Small intestine (tissue), 7 donors: Measurements from ENCODE around the gene EPM2A. TPM values are rescaled to one million over a fixed set of nuclear protein-coding genes. Genes with fewer than 3 reads are reported as not detected.

Source experiments
- DNase-seq, 2 donors: peaks; one replicate each; pipeline versions ENCODE4 v3.0.0 to v3.0.0-alpha.2; 2013
- FAIRE-seq: peaks from 2 replicates; lab custom pipeline; 2012; peaks lifted over from hg19 to GRCh38; lab: Jason Lieb, UNC
- H3K27ac ChIP-seq, 3 donors: one replicate each; pipeline ENCODE4 v1.5.1; 2013; ENCODE audit warnings: low read length in 2 of 3, mild to moderate bottlenecking in 2 of 3, control low read depth in 1 of 3, inconsistent platforms in 1 of 3, low read depth in 1 of 3, moderate library complexity in 1 of 3
- H3K27me3 ChIP-seq, 3 donors: one replicate each; pipeline ENCODE4 v1.6.1; 2013; ENCODE audit warnings: low read length in 3 of 3, inconsistent platforms in 1 of 3; ENCODE audit not compliant: control insufficient read depth in 3 of 3, insufficient read depth in 3 of 3
- H3K36me3 ChIP-seq, 3 donors: one replicate each; pipeline ENCODE4 v1.6.1; 2013; ENCODE audit warnings: low read length in 3 of 3, inconsistent platforms in 1 of 3, low read depth in 1 of 3, mild to moderate bottlenecking in 1 of 3, moderate library complexity in 1 of 3; ENCODE audit not compliant: control insufficient read depth in 3 of 3, insufficient read depth in 2 of 3
- H3K4me1 ChIP-seq, 3 donors: one replicate each; pipeline ENCODE4 v1.6.1; 2013; ENCODE audit warnings: low read length in 2 of 3, inconsistent platforms in 1 of 3, low read depth in 1 of 3, mild to moderate bottlenecking in 1 of 3, moderate library complexity in 1 of 3; ENCODE audit not compliant: control insufficient read depth in 3 of 3, insufficient read depth in 2 of 3
- H3K4me3 ChIP-seq, 3 donors: one replicate each; pipeline ENCODE4 v1.5.1; 2013; ENCODE audit warnings: low read length in 3 of 3, control low read depth in 1 of 3, inconsistent platforms in 1 of 3, low read depth in 1 of 3, mild to moderate bottlenecking in 1 of 3, moderate library complexity in 1 of 3
- H3K9me3 ChIP-seq, 2 donors: one replicate each; pipeline ENCODE4 v1.6.1; 2013; ENCODE audit warnings: low read depth in 1 of 2, low read length in 1 of 2; ENCODE audit not compliant: control insufficient read depth in 2 of 2, insufficient read depth in 1 of 2
- WGBS, 3 donors: extraction: QIAGEN DNeasy Blood & Tissue Kit; methylation state at CpG; one replicate each; pipeline ENCODE4 v1.1.7; 2013; 5-methylcytosine and 5-hydroxymethylcytosine counted together
- polyA plus RNA-seq, 4 donors: library from polyadenylated mRNA; stranded (reverse) in 3 of 4; unstranded in 1 of 4; fragments of 200-250 nt in 3 of 4; fragments of 120-200 nt in 1 of 4; gene quantifications; one replicate each; pipeline versions ENCODE4 v1.2.1 to v1.2.3, GENCODE V29; 2013
- donor health status: healthy with polysubstance abuse.
- donor health status: control.
- donor health status: control.
- donor health status: Bipolar disorder and iron deficiency.
- donor health status: healthy.

Gene EPM2A
- polyA plus RNA-seq, 4 donors: 1.8 to 6.5 (median 2.6) TPM

DNA sequence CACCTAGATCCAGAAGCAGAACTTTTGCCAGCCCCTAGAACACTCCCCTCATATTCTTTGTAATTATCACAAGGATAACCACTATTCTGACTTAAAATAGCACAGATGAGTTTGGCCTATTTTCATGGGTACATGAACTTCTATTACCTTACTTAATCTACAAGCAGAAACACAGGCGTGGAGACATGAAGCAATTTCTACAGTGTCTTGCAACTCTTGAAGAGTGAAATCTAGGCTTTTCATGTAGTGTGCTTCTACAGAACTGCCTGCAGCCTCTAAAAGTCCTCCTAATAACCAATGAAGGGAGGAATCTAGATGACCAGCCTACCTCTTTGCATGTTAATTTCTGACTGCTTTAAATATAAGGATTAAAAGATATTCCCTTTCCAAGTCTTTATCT, 82.7 kb downstream of the EPM2A start:
- 81 to 82% (median 82%) methylated on average over 1 of the region's 1 CpG for WGBS, 3 donors
- Histone ChIP-seq H3K9me3 (no peaks in the 10 kb centered on the region), H3K4me3 (no peak overlapping the region), H3K27me3 (no peaks in the 10 kb centered on the region), H3K36me3 (no peaks in the 10 kb centered on the region), H3K4me1 (no peaks in the 10 kb centered on the region), H3K27ac (no peak overlapping the region)
- FAIRE-seq (no peak), DNase-seq (no peak)

DNA sequence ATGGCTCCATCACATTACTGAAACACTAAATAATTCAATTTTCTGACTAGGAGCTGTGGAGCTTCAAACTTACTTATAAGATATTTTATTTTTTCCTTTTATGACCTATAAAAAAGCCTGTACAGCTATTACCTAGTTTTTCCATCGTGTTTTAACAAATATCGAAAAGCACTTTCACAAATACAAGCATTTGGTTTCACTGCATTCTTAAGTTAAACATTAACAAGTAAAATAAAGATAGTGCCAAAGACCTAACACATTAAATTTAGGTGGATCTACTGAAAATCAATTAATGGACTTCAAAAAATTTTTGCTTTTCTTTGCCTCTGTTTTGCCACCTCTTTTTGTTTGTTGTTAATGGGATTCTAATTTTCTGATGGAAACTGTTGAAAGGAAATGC, 83.3 kb downstream of the EPM2A start:
- no peaks in the 10 kb centered on the region for H3K36me3 ChIP-seq
- no peak overlapping the region for H3K4me3 ChIP-seq
- no peaks in the 10 kb centered on the region for H3K9me3 ChIP-seq
- no peaks in the 10 kb centered on the region for H3K27me3 ChIP-seq
- no peak for DNase-seq
- 19 to 64% (median 42%) methylated on average over 2 of the region's 2 CpGs for WGBS, 3 donors
- FAIRE-seq: no peak
- no peak overlapping the region for H3K27ac ChIP-seq
- H3K4me1 ChIP-seq: no peaks in the 10 kb centered on the region

DNA sequence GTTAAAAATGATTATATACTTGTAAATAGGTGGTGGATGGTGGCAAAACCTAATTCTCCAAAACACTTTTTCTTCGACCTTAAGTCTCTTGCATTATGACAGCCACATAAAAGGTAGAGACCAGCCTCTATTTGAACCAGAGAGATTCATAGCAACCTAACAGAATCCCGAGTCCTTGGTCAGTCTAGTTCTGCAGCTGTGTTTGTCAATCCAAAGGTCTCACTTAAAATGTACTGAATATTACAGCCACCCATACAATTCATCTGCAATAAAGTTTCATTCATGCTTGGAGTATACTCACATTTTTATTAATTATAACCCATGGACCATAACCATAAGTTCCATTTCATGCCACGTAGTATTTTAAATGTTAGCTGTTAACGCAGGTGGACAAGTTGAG, 87.2 kb downstream of the EPM2A start:
- no peaks in the 10 kb centered on the region for H3K27me3 ChIP-seq
- FAIRE-seq (no peak), DNase-seq (peak; percentile 7 to 20)
- 18 to 70% (median 47%) methylated on average over 4 of the region's 4 CpGs for WGBS, 3 donors
- no peaks in the 10 kb centered on the region for H3K9me3 ChIP-seq
- no peak overlapping the region for H3K27ac ChIP-seq
- H3K4me3 ChIP-seq: no peak overlapping the region
- no peaks in the 10 kb centered on the region for H3K36me3 ChIP-seq
- no peaks in the 10 kb centered on the region for H3K4me1 ChIP-seq

DNA sequence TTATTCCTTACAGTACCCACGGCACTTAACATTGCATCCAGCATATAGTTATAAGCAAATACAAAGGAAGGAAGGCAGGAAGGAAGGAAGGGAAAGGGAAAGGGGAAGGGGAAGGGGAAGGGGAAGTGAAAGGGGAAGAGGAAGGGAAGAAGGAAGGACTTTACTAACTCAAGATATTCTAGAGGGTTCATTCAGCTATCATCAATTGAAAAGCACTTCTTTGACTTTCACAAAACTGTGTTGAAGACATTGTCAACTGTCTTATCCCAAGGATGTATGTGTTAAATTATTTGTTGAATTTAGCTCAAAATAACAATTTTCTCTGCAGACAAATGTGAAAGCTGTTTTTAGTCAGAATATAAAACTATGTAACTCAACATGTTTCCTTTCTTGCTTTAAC, 87.7 kb downstream of the EPM2A start:
- Histone ChIP-seq H3K36me3 (no peaks in the 10 kb centered on the region), H3K27me3 (no peaks in the 10 kb centered on the region), H3K4me1 (no peaks in the 10 kb centered on the region), H3K27ac (no peak overlapping the region), H3K9me3 (no peaks in the 10 kb centered on the region), H3K4me3 (no peak overlapping the region)
- FAIRE-seq: no peak
- WGBS, 3 donors: 86 to 95% (median 89%) methylated on average over 1 of the region's 1 CpG
- no peak for DNase-seq

DNA sequence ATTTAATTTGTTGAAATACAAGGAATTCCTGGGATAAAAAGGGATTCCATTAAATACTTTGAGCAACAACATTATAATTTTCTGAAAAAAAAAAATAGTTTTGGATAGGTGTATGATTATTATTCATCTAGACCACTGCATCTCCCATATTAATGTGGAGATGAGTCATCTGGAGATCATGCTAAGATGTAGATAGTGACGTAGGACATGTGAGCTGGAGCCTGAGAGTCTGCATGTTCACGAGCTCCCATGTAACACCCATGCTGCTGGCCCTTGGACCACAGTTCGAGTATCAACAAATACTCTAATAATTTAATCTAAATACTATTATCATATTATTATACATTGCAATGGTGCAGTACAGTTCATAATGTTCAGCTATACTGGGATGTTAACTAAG, 91.6 kb downstream of the EPM2A start:
- Histone ChIP-seq H3K9me3 (no peaks in the 10 kb centered on the region), H3K4me1 (no peaks in the 10 kb centered on the region), H3K4me3 (no peak overlapping the region), H3K27ac (no peak overlapping the region), H3K27me3 (no peaks in the 10 kb centered on the region), H3K36me3 (no peaks in the 10 kb centered on the region)
- 85 to 89% (median 87%) methylated on average over 3 of the region's 3 CpGs for WGBS, 3 donors
- DNase-seq: no peak
- no peak for FAIRE-seq

DNA sequence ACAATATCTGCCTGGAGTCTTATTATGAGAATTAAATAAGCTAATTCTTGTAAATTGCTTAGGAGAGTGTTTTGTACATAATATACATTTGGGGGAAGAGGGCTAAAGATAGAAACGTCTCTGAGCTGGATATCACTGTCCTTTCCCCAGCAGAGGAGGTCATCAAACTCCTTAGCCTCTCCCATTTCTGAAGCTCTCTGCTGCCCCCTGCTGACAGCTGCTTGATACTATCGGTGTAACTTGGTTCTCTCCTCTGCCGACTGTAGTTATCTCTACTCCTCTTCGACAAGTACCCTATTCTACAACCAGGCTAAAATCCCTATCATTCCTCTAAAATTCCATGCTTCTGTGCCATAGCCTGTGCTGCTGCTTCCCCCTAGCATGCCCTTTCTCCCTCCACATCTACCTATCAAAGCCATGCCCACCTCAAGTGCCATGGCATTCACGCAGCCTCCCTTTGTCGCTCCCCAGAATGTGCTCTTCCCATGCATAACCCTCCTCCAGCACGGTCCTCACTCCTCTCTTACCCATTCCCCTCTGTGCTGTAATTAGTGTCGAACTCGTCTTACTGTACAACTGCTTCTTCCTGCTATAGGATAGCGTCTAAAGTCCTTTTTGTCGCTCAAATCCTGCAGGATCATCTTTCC, 101.2 kb downstream of the EPM2A start:
- peaks cover 0 to 4% (median 0%) of the 10 kb centered on the region in 3 donors for H3K36me3 ChIP-seq
- no peak for FAIRE-seq
- no peaks in the 10 kb centered on the region for H3K4me1 ChIP-seq
- H3K4me3 ChIP-seq: no peak overlapping the region
- peak; percentile 82 for DNase-seq
- H3K9me3 ChIP-seq: no peaks in the 10 kb centered on the region
- no peak overlapping the region for H3K27ac ChIP-seq
- WGBS, 3 donors: 48 to 53% (median 51%) methylated on average over 11 of the region's 11 CpGs
- H3K27me3 ChIP-seq: no peaks in the 10 kb centered on the region

DNA sequence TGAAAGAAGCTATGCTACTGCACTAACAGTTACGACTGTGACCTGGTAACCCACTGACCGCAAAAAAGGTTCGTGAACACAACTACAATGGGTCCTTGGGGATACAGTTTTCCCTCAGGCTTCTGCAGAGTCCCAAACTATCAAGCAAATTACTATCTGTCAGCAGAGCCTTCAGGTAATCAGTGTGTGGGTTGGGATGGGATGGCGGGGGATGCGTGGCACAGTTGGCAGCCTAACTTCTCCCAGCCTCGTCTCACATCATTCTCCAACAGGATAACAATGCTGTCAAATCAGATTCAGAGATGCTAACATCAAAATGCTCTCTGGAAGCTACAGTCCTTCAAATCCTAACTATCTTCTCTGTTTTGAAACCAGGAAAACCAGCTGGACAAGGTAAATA, 102.3 kb downstream of the EPM2A start:
- H3K27me3 ChIP-seq: no peaks in the 10 kb centered on the region
- no peak for FAIRE-seq
- H3K4me1 ChIP-seq: no peaks in the 10 kb centered on the region
- H3K9me3 ChIP-seq: no peaks in the 10 kb centered on the region
- H3K27ac ChIP-seq: no peak overlapping the region
- H3K36me3 ChIP-seq: peaks cover 0 to 9% (median 0%) of the 10 kb centered on the region in 3 donors
- DNase-seq: no peak
- no peak overlapping the region for H3K4me3 ChIP-seq
- 96 to 97% (median 96%) methylated on average over 6 of the region's 6 CpGs for WGBS, 3 donors

DNA sequence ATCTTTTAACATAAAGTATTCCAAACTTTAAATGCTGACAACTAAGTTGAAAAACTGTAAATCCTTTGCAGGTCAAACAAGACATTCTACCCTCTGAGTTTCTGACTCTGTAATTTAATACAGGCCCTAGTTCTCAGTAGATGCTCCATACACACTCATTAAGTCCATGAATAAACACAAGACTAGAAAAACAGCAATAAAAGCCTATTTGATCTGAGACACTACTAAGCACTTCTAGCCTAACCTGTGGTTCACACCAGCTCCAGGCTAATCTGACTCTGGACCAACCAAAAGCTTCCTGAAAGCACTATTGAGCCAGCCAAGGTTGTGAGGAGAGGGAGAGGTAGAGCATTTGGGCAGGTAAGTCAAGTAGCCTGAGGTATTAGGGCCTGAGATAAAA, 103.9 kb downstream of the EPM2A start:
- Histone ChIP-seq H3K9me3 (no peaks in the 10 kb centered on the region), H3K27ac (no peak overlapping the region), H3K4me1 (no peaks in the 10 kb centered on the region), H3K27me3 (no peaks in the 10 kb centered on the region), H3K36me3 (peaks cover 0 to 15% (median 0%) of the 10 kb centered on the region in 3 donors), H3K4me3 (no peak overlapping the region)
- DNase-seq (no peak), FAIRE-seq (no peak)

DNA sequence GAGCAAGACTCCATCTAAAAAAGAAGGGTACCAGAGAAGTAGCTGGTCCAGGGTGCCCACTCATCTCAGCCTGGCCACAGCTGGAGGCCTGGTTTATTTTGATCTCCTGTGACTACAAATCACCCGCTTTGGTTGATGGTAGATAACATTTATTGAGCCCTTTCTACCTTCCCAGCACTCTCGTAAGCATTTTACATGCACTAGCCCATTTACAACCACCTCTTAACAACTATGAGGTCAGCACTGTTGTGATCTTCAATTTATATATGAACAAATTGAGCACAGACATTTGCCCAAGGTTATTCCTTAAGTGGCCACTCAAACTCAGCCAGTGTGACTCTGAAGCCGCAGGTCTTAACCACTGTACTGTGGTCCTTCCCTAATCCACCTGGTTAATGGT, 104.7 kb downstream of the EPM2A start:
- DNase-seq: no peak
- 90 to 95% (median 92%) methylated on average over 3 of the region's 3 CpGs for WGBS, 3 donors
- H3K27ac ChIP-seq: no peak overlapping the region
- H3K4me3 ChIP-seq: no peak overlapping the region
- H3K4me1 ChIP-seq: no peaks in the 10 kb centered on the region
- H3K27me3 ChIP-seq: no peaks in the 10 kb centered on the region
- H3K36me3 ChIP-seq: peaks cover 0 to 15% (median 0%) of the 10 kb centered on the region in 3 donors
- no peak for FAIRE-seq
- H3K9me3 ChIP-seq: no peaks in the 10 kb centered on the region
